Measurements from ENCODE around the gene GRAMD2B.

The GRAMD2B gene

DNA sequence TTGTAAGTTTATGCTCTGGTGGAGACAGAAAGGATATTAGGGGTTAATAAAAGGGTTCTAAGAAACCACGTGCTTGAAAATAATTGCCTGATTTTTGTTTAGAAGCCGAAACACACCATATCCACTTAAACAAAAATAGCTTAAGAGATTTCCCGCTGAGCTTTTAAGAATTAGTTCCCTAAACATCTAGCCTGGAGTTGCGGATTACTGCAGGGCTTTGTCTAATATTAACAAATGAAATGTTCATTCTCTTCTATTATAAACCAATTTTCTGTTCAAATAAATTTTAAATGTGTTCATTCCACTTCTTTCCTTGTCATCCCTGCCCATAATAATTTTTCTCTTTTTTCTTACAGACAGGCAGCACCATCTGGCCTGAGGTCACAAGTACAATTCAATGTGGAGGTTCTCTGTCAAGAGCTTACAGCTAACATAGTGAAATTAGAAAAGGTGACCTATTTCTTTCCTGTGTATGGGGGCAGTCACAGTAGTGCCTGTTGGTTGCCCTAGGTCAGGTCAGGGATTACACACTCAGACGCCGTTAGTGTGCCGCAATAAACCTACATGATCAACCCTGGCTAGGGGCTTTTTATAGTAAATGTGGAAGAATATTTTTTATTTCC is 65.3 kb downstream of the GRAMD2B start:
- no peak for TF ChIP-seq FOXM1 (IDR thresholded peaks at IDR 0.05; ENCODE audit: borderline replicate concordance, low read depth)
- no peak for TF ChIP-seq TCF12 (IDR thresholded peaks at IDR 0.05; ENCODE audit: low read depth)
- no peak for TF ChIP-seq TAF1 (IDR thresholded peaks at IDR 0.05; ENCODE audit: low read depth)

DNA sequence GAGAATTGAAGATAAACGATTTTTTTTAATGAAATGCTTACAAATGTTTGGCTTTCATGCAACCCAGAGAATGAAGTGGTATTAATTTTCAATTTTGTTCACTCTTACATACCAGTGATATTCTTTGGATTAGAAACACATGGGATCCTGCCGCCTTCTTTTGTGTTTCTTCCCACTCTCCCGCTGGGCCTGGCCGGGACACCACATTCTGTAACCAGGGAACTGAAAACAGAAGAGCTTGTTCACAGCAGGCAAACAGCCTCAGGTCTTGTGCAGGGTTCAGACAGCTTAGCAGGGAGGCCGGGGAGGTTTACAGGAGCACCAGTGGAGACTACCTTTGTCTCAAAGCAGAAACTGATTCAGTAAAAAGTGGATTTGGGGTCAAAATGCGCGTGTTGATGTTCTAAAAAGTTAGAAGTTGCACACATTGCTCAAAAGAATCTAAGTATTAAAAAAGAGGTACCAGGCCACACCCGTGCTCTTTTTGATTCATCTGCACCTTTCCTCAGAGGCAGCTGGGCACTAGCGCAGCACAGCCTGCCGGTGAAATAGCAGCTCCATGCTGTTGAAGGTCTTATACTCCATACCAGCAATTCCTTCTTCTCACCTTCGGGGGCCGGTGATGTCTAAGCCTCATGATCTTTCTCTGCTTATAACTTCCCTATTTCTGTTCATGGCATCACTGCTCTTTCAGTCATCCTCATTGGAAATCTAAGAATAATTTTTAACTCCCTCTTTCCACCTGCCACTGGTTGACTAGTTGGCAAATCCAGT is 67.1 kb downstream of the GRAMD2B start:
- no peak for TF ChIP-seq CEBPB (IDR thresholded peaks at IDR 0.05)
- TF ChIP-seq CREB1 (IDR thresholded peaks at IDR 0.05; ENCODE audit: low read depth): no peak
- TF ChIP-seq RAD21 (IDR thresholded peaks at IDR 0.05; ENCODE audit: low read depth): 0 out of 2 replicates have a peak, but pooled peaks have one; percentile 14
- peak; percentile 23; the same call in 1 of the 2 replicates for TF ChIP-seq TCF12 (IDR thresholded peaks at IDR 0.05; ENCODE audit: low read depth)
- TF ChIP-seq TEAD4 (IDR thresholded peaks at IDR 0.05): 0 out of 2 replicates have a peak, but pooled peaks have one; percentile 9
- peak; percentile 67; the same call in 1 of the 2 replicates for TF ChIP-seq EP300 (IDR thresholded peaks at IDR 0.05; ENCODE audit: borderline replicate concordance)
- 0 out of 2 replicates have a peak, but pooled peaks have one; percentile 19 for TF ChIP-seq FOXM1 (IDR thresholded peaks at IDR 0.05; ENCODE audit: borderline replicate concordance, low read depth)

DNA sequence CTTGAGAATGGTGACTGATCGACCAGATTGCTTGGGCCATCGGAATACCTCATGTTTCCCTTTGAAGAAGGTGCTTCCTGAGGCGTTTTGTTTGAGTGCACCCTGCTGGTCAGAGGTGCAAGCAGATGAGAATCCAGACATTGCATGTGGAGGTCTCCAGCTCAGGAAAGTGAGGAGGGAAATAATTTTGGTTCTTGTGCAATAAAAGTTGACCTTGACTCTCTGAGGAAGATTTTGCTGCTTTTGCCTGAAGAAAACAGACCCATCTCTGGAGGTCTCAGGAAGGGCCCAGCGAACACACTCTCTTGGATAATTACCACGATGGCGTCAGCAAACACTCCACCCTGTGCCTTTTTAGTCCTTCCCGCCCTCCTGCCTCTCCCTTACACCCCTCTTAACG is 69.7 kb downstream of the GRAMD2B start:
- TF ChIP-seq TAF1 (IDR thresholded peaks at IDR 0.05; ENCODE audit: low read depth) (no peak), RAD21 (IDR thresholded peaks at IDR 0.05; ENCODE audit: low read depth) (peak; percentile 60)
- TF ChIP-seq, protein P1, sequence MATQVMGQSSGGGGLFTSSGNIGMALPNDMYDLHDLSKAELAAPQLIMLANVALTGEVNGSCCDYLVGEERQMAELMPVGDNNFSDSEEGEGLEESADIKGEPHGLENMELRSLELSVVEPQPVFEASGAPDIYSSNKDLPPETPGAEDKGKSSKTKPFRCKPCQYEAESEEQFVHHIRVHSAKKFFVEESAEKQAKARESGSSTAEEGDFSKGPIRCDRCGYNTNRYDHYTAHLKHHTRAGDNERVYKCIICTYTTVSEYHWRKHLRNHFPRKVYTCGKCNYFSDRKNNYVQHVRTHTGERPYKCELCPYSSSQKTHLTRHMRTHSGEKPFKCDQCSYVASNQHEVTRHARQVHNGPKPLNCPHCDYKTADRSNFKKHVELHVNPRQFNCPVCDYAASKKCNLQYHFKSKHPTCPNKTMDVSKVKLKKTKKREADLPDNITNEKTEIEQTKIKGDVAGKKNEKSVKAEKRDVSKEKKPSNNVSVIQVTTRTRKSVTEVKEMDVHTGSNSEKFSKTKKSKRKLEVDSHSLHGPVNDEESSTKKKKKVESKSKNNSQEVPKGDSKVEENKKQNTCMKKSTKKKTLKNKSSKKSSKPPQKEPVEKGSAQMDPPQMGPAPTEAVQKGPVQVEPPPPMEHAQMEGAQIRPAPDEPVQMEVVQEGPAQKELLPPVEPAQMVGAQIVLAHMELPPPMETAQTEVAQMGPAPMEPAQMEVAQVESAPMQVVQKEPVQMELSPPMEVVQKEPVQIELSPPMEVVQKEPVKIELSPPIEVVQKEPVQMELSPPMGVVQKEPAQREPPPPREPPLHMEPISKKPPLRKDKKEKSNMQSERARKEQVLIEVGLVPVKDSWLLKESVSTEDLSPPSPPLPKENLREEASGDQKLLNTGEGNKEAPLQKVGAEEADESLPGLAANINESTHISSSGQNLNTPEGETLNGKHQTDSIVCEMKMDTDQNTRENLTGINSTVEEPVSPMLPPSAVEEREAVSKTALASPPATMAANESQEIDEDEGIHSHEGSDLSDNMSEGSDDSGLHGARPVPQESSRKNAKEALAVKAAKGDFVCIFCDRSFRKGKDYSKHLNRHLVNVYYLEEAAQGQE (IDR thresholded peaks at IDR 0.05; ENCODE audit: low read depth): no peak
- TF ChIP-seq, protein P2, sequence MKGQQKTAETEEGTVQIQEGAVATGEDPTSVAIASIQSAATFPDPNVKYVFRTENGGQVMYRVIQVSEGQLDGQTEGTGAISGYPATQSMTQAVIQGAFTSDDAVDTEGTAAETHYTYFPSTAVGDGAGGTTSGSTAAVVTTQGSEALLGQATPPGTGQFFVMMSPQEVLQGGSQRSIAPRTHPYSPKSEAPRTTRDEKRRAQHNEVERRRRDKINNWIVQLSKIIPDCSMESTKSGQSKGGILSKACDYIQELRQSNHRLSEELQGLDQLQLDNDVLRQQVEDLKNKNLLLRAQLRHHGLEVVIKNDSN (IDR thresholded peaks at IDR 0.05): no peak

DNA sequence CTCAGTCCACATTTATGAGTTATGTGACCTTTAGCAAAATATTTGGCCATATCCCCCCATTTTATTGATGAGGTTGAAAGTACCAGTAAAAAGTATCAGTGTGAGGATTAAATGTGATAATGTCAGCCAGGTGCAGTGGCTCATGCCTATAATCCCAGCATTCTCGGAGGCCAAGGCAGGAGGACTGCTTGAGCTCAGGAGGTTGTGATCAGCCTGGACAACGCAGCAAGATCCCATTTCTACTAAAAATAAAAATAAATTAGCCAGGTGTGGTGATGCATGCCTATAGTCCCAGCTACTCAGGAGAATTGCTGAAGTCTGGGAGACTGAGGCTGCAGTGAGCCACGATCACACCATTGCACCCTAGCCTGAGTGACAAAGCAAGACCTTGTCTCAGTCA is 71.2 kb downstream of the GRAMD2B start:
- TF ChIP-seq EGR1 (IDR thresholded peaks at IDR 0.05) (no peak), CREB1 (IDR thresholded peaks at IDR 0.05; ENCODE audit: low read depth) (no peak), RAD21 (IDR thresholded peaks at IDR 0.05; ENCODE audit: low read depth) (no peak), TAF1 (IDR thresholded peaks at IDR 0.05; ENCODE audit: low read depth) (no peak), EP300 (IDR thresholded peaks at IDR 0.05; ENCODE audit: borderline replicate concordance) (no peak), YY1 (IDR thresholded peaks at IDR 0.05; ENCODE audit: low read depth) (no peak), TEAD4 (IDR thresholded peaks at IDR 0.05) (no peak), FOXM1 (IDR thresholded peaks at IDR 0.05; ENCODE audit: borderline replicate concordance, low read depth) (no peak), CEBPB (IDR thresholded peaks at IDR 0.05) (no peak), NFIC (IDR thresholded peaks at IDR 0.05) (no peak), TCF12 (IDR thresholded peaks at IDR 0.05; ENCODE audit: low read depth) (no peak), ZBTB7A (IDR thresholded peaks at IDR 0.05; ENCODE audit: low read depth) (no peak)
- TF ChIP-seq, protein P1 (IDR thresholded peaks at IDR 0.05; ENCODE audit: low read depth): no peak
- TF ChIP-seq, protein P2 (IDR thresholded peaks at IDR 0.05): no peak
- TF ChIP-seq, protein P3, sequence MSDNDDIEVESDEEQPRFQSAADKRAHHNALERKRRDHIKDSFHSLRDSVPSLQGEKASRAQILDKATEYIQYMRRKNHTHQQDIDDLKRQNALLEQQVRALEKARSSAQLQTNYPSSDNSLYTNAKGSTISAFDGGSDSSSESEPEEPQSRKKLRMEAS (IDR thresholded peaks at IDR 0.05): no peak

DNA sequence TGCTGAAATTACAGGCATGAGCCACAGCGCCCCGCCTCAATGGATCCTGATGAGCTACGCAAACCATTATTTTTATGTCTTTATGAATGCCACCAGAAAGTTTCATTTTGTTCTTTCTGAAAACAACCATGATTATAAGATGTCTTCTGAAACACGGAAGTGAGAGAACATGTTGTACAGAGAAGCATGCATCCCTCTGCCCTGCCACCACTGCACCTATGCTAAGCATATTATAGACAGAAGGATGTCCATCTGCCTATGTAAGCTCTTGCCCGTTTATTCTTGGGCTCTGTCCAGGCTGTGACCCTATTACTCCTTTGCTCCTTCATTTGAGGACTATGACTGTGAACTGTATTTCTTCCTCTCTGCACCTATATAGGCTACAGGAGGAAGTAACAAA is 74.3 kb downstream of the GRAMD2B start:
- TF ChIP-seq CREB1 (IDR thresholded peaks at IDR 0.05; ENCODE audit: low read depth): no peak
- no peak for TF ChIP-seq EGR1 (IDR thresholded peaks at IDR 0.05)
- TF ChIP-seq ZBTB7A (IDR thresholded peaks at IDR 0.05; ENCODE audit: low read depth): no peak
- no peak for TF ChIP-seq FOXM1 (IDR thresholded peaks at IDR 0.05; ENCODE audit: borderline replicate concordance, low read depth)
- no peak for TF ChIP-seq TCF12 (IDR thresholded peaks at IDR 0.05; ENCODE audit: low read depth)
- no peak for TF ChIP-seq EP300 (IDR thresholded peaks at IDR 0.05; ENCODE audit: borderline replicate concordance)
- TF ChIP-seq, protein P2 (IDR thresholded peaks at IDR 0.05): no peak
- TF ChIP-seq TEAD4 (IDR thresholded peaks at IDR 0.05): no peak
- TF ChIP-seq, protein P3 (IDR thresholded peaks at IDR 0.05): no peak
- TF ChIP-seq, protein P1 (IDR thresholded peaks at IDR 0.05; ENCODE audit: low read depth): no peak
- TF ChIP-seq YY1 (IDR thresholded peaks at IDR 0.05; ENCODE audit: low read depth): no peak
- no peak for TF ChIP-seq NFIC (IDR thresholded peaks at IDR 0.05)
- TF ChIP-seq CEBPB (IDR thresholded peaks at IDR 0.05): no peak
- TF ChIP-seq RAD21 (IDR thresholded peaks at IDR 0.05; ENCODE audit: low read depth): no peak
- no peak for TF ChIP-seq TAF1 (IDR thresholded peaks at IDR 0.05; ENCODE audit: low read depth)

Measured in Ishikawa (cell line).